H1 (cell line): ENCODE data around the gene SPEM3. TPM values are rescaled to one million over a fixed set of nuclear protein-coding genes. Genes with fewer than 3 reads are reported as not detected.

Experiments used
- CBX8 ChIP-seq: fragments of 300-800, 300-1000 bp; sonication (generic); IDR thresholded peaks from 2 replicates; pipeline ENCODE4 v1.7.1; 2016; ENCODE audit warnings: low read depth, low read length, borderline replicate concordance
- polyA plus RNA-seq, 7 experiments: library from polyadenylated mRNA; depleted of rRNA in 3 of 7; stranded (reverse) in 5 of 7; unstranded in 2 of 7; fragments of >200 nt in 5 of 7; fragments of 200-250 nt in 2 of 7; gene quantifications; 1 replicate in 5 of 7; 2 replicates in 1 of 7; 4 replicates in 1 of 7; pipeline versions ENCODE4 v1.2.1 to v1.2.3, GENCODE V29; 2011 to 2013; ENCODE audit warnings: missing spikeins in 2 of 7, mixed read lengths in 2 of 7
- total RNA-seq: library from RNA; stranded (reverse); fragmentation: NEBNext Ultra II Directional; extraction: Animal tissue kit (Norgen Biotek cat#: 25700); gene quantifications from 2 replicates; pipeline ENCODE4 v1.2.1, GENCODE V29; 2021
- TF ChIP-seq, protein P1 (sequence below): IDR thresholded peaks from 2 replicates; pipeline ENCODE4 v1.6.1; 2012; ENCODE audit warnings: low read length, inconsistent platforms

Gene SPEM3
- total and polyA plus RNA-seq, 2 of the 8 experiments (the other 6 are each of a cell fraction or from before 2014, with no cell fraction given) = 0.02 TPM; not detected in 1

DNA sequence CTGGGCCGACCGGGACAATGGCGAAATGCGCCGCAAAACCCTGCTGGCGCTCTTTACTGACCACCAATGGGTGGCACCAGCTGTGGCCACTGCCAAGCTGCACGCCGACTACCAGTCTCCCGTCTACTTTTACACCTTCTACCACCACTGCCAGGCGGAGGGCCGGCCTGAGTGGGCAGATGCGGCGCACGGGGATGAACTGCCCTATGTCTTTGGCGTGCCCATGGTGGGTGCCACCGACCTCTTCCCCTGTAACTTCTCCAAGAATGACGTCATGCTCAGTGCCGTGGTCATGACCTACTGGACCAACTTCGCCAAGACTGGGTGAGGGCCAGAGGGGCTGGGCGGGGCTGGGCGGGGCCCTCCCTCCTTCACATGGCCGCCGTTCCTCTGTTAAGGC is 12.9 kb upstream of the SPEM3 start (continued):
- TF ChIP-seq, protein P1, sequence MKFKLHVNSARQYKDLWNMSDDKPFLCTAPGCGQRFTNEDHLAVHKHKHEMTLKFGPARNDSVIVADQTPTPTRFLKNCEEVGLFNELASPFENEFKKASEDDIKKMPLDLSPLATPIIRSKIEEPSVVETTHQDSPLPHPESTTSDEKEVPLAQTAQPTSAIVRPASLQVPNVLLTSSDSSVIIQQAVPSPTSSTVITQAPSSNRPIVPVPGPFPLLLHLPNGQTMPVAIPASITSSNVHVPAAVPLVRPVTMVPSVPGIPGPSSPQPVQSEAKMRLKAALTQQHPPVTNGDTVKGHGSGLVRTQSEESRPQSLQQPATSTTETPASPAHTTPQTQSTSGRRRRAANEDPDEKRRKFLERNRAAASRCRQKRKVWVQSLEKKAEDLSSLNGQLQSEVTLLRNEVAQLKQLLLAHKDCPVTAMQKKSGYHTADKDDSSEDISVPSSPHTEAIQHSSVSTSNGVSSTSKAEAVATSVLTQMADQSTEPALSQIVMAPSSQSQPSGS = no peak
- no peak for TF ChIP-seq CBX8
